Mesothelial cell of epicardium (in vitro differentiated cells): ENCODE results near the gene TBC1D4. TPM values are rescaled to one million over a fixed set of nuclear protein-coding genes. Genes with fewer than 3 reads are reported as not detected.

Experiments used
- DNase-seq, 2 experiments: peaks; one replicate each; pipeline ENCODE4 v3.0.0; 2021; ENCODE audit warnings: low spot score in 2 of 2; ENCODE audit not compliant: unreplicated experiment in 2 of 2
- H3K27ac Mint-ChIP-seq: 2 replicates; pipeline ENCODE4 v1.8.0; 2021; ENCODE audit warnings: mixed read lengths
- H3K27me3 Mint-ChIP-seq: 2 replicates; pipeline ENCODE4 v1.8.0; 2021; ENCODE audit warnings: low read depth, mixed read lengths
- H3K36me3 Mint-ChIP-seq: 2 replicates; pipeline ENCODE4 v1.8.0; 2021; ENCODE audit warnings: mixed read lengths
- H3K4me1 Mint-ChIP-seq: 2 replicates; pipeline ENCODE4 v1.8.0; 2021; ENCODE audit warnings: mixed read lengths
- H3K4me3 Mint-ChIP-seq: 2 replicates; pipeline ENCODE4 v1.8.0; 2021; ENCODE audit warnings: mild to moderate bottlenecking, moderate library complexity, mixed read lengths
- H3K9me3 Mint-ChIP-seq: 2 replicates; pipeline ENCODE4 v1.8.0; 2021; ENCODE audit warnings: mixed read lengths
- total RNA-seq: library from RNA; stranded (reverse); gene quantifications from 3 replicates; pipeline ENCODE4 v1.2.1, GENCODE V29; 2021
- TF ChIP-seq, protein P1 (sequence below): fragments of 200-600 bp; sonication (generic); IDR thresholded peaks from one replicate; pipeline ENCODE4 v1.5.0; 2021; ENCODE audit warnings: antibody characterized with exemption; ENCODE audit not compliant: unreplicated experiment

Gene TBC1D4
- total RNA-seq, 1 donor from 2014 or later: 20.5 TPM

DNA sequence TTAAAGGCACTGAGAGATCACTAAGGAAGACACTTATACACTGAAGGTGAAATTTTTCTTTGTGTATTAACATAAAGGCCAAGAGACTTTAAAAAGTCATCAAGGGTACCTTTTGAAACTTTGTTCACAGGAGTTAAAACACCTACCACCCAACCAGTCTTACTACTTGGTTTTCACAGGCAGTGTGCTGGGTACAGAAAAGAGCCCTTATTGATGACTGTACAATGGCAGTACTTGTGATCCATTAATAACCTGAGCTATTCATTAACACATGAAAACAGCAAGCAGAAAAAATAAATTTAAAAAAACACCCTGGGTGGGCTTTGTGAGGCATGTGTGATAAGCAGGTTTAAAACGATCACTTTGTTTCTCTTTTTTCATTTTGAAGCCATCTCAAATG, 148.9 kb downstream of the TBC1D4 start:
- no peak for DNase-seq
- peaks cover 8% of the 10 kb centered on the region for H3K9me3 Mint-ChIP-seq
- H3K27me3 Mint-ChIP-seq: no peaks in the 10 kb centered on the region
- peaks cover 10% of the 10 kb centered on the region for H3K36me3 Mint-ChIP-seq
- peaks cover 10% of the 10 kb centered on the region for H3K4me1 Mint-ChIP-seq
- TF ChIP-seq, protein P1, sequence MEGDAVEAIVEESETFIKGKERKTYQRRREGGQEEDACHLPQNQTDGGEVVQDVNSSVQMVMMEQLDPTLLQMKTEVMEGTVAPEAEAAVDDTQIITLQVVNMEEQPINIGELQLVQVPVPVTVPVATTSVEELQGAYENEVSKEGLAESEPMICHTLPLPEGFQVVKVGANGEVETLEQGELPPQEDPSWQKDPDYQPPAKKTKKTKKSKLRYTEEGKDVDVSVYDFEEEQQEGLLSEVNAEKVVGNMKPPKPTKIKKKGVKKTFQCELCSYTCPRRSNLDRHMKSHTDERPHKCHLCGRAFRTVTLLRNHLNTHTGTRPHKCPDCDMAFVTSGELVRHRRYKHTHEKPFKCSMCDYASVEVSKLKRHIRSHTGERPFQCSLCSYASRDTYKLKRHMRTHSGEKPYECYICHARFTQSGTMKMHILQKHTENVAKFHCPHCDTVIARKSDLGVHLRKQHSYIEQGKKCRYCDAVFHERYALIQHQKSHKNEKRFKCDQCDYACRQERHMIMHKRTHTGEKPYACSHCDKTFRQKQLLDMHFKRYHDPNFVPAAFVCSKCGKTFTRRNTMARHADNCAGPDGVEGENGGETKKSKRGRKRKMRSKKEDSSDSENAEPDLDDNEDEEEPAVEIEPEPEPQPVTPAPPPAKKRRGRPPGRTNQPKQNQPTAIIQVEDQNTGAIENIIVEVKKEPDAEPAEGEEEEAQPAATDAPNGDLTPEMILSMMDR: no peak
- H3K4me3 Mint-ChIP-seq: no peak overlapping the region
- no peak overlapping the region for H3K27ac Mint-ChIP-seq

DNA sequence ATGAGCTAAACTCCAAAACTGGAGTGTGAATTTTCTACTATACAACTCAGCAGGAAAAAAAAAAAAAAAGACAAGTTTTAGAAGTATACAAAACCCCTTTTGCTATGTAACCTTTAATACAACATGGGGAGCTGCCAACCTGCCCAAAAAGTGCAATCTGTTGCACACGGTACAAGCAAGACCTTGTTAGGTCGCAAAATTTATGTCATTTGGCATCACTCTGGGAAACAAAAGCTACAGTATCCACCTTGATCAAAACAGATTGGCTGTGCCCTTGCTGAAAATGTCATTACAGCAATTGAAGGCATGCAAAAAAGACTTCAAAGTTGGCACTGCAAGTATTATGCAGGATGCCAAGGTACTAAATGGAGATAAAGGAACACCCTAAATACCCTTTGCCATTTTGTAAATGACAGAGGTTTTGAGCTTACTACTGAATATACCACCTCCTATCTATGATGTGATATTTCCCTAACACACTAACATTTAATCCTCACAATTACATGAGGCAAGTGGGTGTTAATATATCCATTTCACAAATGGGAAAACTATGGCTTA, 150.1 kb downstream of the TBC1D4 start:
- Mint-ChIP-seq H3K27ac (no peak overlapping the region), H3K4me1 (peaks cover 17% of the 10 kb centered on the region), H3K4me3 (no peak overlapping the region), H3K27me3 (no peaks in the 10 kb centered on the region), H3K36me3 (peaks cover 10% of the 10 kb centered on the region), H3K9me3 (peaks cover 8% of the 10 kb centered on the region)
- DNase-seq: no peak
- TF ChIP-seq, protein P1: no peak

DNA sequence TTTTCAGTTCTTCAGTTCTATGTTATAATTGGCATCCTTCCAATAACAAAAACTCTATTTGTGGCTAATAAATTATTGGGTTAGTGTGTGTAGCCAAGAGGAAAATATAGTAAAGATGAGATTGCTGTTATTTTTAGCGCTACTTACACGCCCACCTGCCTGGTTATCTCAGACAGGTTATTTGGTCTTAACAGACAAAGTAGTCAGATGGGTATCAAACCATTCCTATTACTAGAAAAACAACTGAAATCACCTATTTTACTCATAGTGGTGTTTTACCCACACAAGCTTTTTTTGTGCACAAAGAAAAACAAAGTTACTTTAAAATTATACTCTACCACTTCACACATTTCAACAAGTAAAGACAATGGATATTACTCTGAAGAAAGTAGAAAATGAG, 151.2 kb downstream of the TBC1D4 start:
- Mint-ChIP-seq H3K36me3 (peaks cover 10% of the 10 kb centered on the region), H3K27ac (no peak overlapping the region), H3K4me3 (no peak overlapping the region), H3K4me1 (peaks cover 27% of the 10 kb centered on the region), H3K27me3 (no peaks in the 10 kb centered on the region), H3K9me3 (peaks cover 8% of the 10 kb centered on the region)
- TF ChIP-seq, protein P1: no peak
- no peak for DNase-seq

DNA sequence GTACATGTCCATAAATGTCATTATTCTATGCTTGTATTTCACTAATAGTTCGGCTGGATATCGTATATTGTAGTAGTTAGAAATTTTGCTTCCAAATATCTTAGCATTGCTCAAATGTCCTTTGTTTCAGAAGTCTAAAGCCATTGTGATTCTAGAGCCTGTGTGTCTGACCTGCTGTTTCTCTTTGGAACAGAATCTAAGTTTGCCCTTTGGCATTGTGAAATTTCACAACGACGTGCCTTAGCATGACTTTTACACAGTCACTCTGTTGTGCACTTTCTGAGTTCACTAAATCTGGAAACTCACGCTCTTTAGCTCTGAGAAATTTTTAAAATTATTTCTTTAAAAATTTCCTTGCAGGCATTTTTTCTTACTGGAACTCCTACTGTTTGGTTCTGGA, 152.2 kb downstream of the TBC1D4 start:
- H3K4me1 Mint-ChIP-seq: peaks cover 29% of the 10 kb centered on the region
- TF ChIP-seq, protein P1: no peak
- H3K36me3 Mint-ChIP-seq: peaks cover 2% of the 10 kb centered on the region
- no peaks in the 10 kb centered on the region for H3K27me3 Mint-ChIP-seq
- DNase-seq: no peak
- H3K27ac Mint-ChIP-seq: no peak overlapping the region
- H3K4me3 Mint-ChIP-seq: no peak overlapping the region
- H3K9me3 Mint-ChIP-seq: peaks cover 8% of the 10 kb centered on the region

DNA sequence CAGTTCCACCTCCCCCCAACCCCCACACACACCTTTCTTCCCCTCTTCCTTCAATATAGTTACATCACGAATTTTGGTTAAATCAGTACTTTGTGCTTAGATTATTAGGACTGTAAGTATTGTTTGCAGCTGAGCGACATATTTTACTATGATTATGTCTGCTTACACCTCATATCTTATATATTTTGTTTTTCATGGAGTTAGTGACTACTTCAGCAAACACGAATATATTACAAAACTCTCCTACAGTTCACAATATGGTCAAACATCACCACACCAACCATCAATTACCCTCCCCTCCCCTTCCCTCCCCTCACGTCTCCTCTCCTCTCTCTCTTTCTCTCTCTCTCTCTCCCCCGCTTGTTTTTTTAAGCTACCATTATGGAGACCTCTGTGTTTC, 152.9 kb downstream of the TBC1D4 start:
- no peaks in the 10 kb centered on the region for H3K27me3 Mint-ChIP-seq
- H3K4me1 Mint-ChIP-seq: peaks cover 34% of the 10 kb centered on the region
- H3K4me3 Mint-ChIP-seq: no peak overlapping the region
- peaks cover 2% of the 10 kb centered on the region for H3K36me3 Mint-ChIP-seq
- peaks cover 8% of the 10 kb centered on the region for H3K9me3 Mint-ChIP-seq
- H3K27ac Mint-ChIP-seq: no peak overlapping the region
- DNase-seq: no peak
- TF ChIP-seq, protein P1: no peak

DNA sequence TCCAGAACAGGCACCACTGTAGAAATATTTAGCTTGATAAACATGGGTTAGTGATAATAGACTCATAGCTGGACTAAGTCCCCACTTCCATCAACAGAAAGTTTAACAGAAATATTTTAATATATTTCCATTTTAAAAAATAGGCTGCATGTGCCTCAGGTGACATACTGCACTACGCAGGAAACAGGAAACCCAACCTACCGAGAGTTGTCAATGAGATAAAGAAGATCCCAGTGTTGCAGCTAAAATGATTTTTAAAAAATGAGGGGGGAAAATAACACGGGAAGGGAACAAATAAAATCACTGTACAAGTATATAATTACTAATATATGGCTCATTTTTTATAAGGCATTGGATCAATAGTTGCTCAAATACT, 154.8 kb downstream of the TBC1D4 start:
- H3K27ac Mint-ChIP-seq: peak overlapping the region; percentile 82
- peaks cover 36% of the 10 kb centered on the region for H3K4me1 Mint-ChIP-seq
- peaks cover 8% of the 10 kb centered on the region for H3K9me3 Mint-ChIP-seq

More for the DNA sequence above, 154.8 kb downstream of the TBC1D4 start:
- peaks cover 2% of the 10 kb centered on the region for H3K36me3 Mint-ChIP-seq
- DNase-seq: no peak
- TF ChIP-seq, protein P1: no peak
- no peaks in the 10 kb centered on the region for H3K27me3 Mint-ChIP-seq
- H3K4me3 Mint-ChIP-seq: no peak overlapping the region
